ENCODE data around the gene CCL2.

- TF ChIP-seq EZH2 (IDR thresholded peaks at IDR 0.05) (no peak), FOXP2 (optimal IDR thresholded peaks at IDR 0.05; ENCODE audit: control extremely low read depth, extremely low read length, insufficient read depth) (no peak), POLR2AphosphoS5 (IDR thresholded peaks at IDR 0.05; ENCODE audit: borderline replicate concordance, low read depth, low read length) (no peak)
Measured at GRCh38 chr17:34249478-34249877, 5.6 kb upstream of the CCL2 start.
